ENCODE results near the gene PARVA. TPM values are rescaled to one million over a fixed set of nuclear protein-coding genes. Genes with fewer than 3 reads are reported as not detected.

PARVA gene
- total and polyA plus RNA-seq, 2 experiments from 2014 or later, result 37.4 to 46.2 TPM

DNA sequence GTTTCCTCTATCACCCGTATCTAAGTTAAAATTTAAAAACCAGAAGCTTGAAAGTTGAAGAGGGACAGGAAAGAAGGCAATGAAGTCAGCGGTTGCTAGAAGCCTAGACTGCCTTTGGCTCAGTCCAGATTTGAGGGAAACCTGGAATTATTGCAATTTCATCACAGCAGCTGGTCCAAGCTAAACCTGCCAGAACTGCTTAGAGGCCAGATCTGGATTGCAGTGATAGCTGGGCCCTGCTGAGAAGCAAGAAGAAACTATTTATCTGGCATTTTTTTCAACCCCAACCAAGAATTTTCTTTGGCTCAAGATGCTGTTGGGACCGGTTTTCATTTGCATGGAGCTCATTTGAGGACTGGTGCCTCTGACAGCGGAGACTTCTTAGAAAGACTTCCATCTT is 175.3 kb downstream of the PARVA start:
- Histone ChIP-seq H3K4me3 (no peak overlapping the region), H4K20me1 (ENCODE audit: insufficient read depth, poor library complexity, severe bottlenecking) (no peaks in the 10 kb centered on the region), H3K79me2 (no peaks in the 10 kb centered on the region), H3K27ac (peak overlapping the region; percentile 20), H3K4me2 (no peak overlapping the region), H3K27me3 (no peaks in the 10 kb centered on the region), H3K9me2 (replicated peaks; ENCODE audit: insufficient read depth) (no peaks in the 10 kb centered on the region), H2AFZ (no peak overlapping the region), H3K4me1 (ENCODE audit: insufficient read depth) (peaks cover 6% of the 10 kb centered on the region), H3K36me3 (replicated peaks; ENCODE audit: insufficient read depth, low read depth) (no peaks in the 10 kb centered on the region), H3K9me3 (ENCODE audit: low read depth) (peaks cover 5% of the 10 kb centered on the region)
- TF ChIP-seq EZH2 (IDR thresholded peaks at IDR 0.05; ENCODE audit: borderline replicate concordance), result no peak
- TF ChIP-seq, protein P1, sequence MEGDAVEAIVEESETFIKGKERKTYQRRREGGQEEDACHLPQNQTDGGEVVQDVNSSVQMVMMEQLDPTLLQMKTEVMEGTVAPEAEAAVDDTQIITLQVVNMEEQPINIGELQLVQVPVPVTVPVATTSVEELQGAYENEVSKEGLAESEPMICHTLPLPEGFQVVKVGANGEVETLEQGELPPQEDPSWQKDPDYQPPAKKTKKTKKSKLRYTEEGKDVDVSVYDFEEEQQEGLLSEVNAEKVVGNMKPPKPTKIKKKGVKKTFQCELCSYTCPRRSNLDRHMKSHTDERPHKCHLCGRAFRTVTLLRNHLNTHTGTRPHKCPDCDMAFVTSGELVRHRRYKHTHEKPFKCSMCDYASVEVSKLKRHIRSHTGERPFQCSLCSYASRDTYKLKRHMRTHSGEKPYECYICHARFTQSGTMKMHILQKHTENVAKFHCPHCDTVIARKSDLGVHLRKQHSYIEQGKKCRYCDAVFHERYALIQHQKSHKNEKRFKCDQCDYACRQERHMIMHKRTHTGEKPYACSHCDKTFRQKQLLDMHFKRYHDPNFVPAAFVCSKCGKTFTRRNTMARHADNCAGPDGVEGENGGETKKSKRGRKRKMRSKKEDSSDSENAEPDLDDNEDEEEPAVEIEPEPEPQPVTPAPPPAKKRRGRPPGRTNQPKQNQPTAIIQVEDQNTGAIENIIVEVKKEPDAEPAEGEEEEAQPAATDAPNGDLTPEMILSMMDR (IDR thresholded peaks at IDR 0.05; ENCODE audit: poor library complexity), result no peak
- TF ChIP-seq EZH2phosphoT487 (IDR thresholded peaks at IDR 0.05; ENCODE audit: low read depth, severe bottlenecking, unreplicated experiment), result no peak
- peak; percentile 39 for DNase-seq (ENCODE audit: low spot score)
- WGBS (ENCODE audit: low lambda C conversion rate, missing lambda C conversion rate), result 73% methylated on average over 4 of the region's 4 CpGs

DNA sequence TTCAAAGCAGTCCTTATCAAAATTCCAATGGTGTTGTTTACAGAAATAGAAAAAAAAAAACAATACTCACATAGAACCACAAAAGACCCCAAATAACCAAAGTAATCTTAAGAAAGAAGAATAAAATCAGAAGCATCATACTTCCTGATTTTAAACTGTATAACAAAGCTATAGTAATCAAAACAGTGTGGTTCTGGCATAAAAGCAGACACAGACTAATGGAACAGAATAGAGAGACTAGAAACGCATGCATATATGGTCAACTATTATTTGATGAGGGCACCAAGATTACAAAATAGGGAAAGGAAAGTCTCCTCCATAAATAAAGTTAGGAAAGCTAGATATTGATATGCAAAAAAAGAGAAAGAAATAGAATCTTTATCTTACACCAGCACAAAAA is 176.8 kb downstream of the PARVA start:
- Histone ChIP-seq H3K9me3 (ENCODE audit: low read depth) (peaks cover 5% of the 10 kb centered on the region), H3K27me3 (no peaks in the 10 kb centered on the region), H4K20me1 (ENCODE audit: insufficient read depth, poor library complexity, severe bottlenecking) (no peaks in the 10 kb centered on the region), H3K4me1 (ENCODE audit: insufficient read depth) (peaks cover 6% of the 10 kb centered on the region), H3K79me2 (no peaks in the 10 kb centered on the region), H3K27ac (no peak overlapping the region), H3K9me2 (replicated peaks; ENCODE audit: insufficient read depth) (no peaks in the 10 kb centered on the region), H3K4me3 (no peak overlapping the region), H3K36me3 (replicated peaks; ENCODE audit: insufficient read depth, low read depth) (no peaks in the 10 kb centered on the region), H3K4me2 (no peak overlapping the region), H2AFZ (no peak overlapping the region)
- TF ChIP-seq, protein P1 (IDR thresholded peaks at IDR 0.05; ENCODE audit: poor library complexity), result no peak
- TF ChIP-seq EZH2 (IDR thresholded peaks at IDR 0.05; ENCODE audit: borderline replicate concordance) (no peak), EZH2phosphoT487 (IDR thresholded peaks at IDR 0.05; ENCODE audit: low read depth, severe bottlenecking, unreplicated experiment) (no peak)
- WGBS (ENCODE audit: low lambda C conversion rate, missing lambda C conversion rate), result 0% methylated on average over 1 of the region's 1 CpG
- no peak for DNase-seq (ENCODE audit: low spot score)

DNA sequence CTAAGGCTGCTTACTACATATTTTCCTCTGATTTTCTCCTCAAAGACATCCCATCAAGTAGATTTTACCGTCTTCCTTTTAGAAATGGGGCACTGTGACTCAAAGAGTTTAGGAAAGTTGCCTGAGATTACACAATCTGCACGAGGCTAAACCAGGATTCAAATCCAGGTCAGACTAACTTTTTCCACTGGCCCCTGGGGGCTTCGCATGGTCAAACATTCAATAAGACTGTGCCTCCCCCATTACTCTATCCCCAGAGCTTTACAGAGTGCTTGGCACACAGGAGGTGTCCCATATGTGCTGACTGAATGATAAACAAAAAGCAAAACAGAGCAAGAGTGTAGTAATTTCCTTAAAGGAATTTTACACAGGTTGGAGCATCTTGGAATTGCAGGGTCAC is 178.8 kb downstream of the PARVA start:
- no peaks in the 10 kb centered on the region for H3K27me3 ChIP-seq
- 41% methylated on average over 3 of the region's 3 CpGs for WGBS (ENCODE audit: low lambda C conversion rate, missing lambda C conversion rate)
- no peak overlapping the region for H2AFZ ChIP-seq
- H3K9me2 ChIP-seq (replicated peaks; ENCODE audit: insufficient read depth), result no peaks in the 10 kb centered on the region
- H3K27ac ChIP-seq, result peak overlapping the region; percentile 28
- DNase-seq (ENCODE audit: low spot score), result no peak
- no peaks in the 10 kb centered on the region for H3K79me2 ChIP-seq
- no peaks in the 10 kb centered on the region for H4K20me1 ChIP-seq (ENCODE audit: insufficient read depth, poor library complexity, severe bottlenecking)
- H3K36me3 ChIP-seq (replicated peaks; ENCODE audit: insufficient read depth, low read depth), result no peaks in the 10 kb centered on the region
- no peak overlapping the region for H3K4me3 ChIP-seq
- no peak overlapping the region for H3K4me2 ChIP-seq
- peaks cover 5% of the 10 kb centered on the region for H3K9me3 ChIP-seq (ENCODE audit: low read depth)
- TF ChIP-seq EZH2phosphoT487 (IDR thresholded peaks at IDR 0.05; ENCODE audit: low read depth, severe bottlenecking, unreplicated experiment) (no peak), EZH2 (IDR thresholded peaks at IDR 0.05; ENCODE audit: borderline replicate concordance) (no peak)
- TF ChIP-seq, protein P1 (IDR thresholded peaks at IDR 0.05; ENCODE audit: poor library complexity), result no peak
- peaks cover 6% of the 10 kb centered on the region for H3K4me1 ChIP-seq (ENCODE audit: insufficient read depth)
